UCSD-AML1 (cell line): Measurements from ENCODE around the gene NEK10.
A peak's percentile ranks its signal among the peaks of the same experiment; 100 is the strongest.
"Not testable (repeated sequence)": the region's sequence is repeated elsewhere in the genome, so short reads cannot be mapped to it uniquely, and the experiment has no call there.

Experiments
- DNase-seq: peaks from one replicate; lab custom pipeline; 2025; ENCODE audit not compliant: unreplicated experiment; lab: John Stamatoyannopoulos, UW

NEK10 gene

DNA sequence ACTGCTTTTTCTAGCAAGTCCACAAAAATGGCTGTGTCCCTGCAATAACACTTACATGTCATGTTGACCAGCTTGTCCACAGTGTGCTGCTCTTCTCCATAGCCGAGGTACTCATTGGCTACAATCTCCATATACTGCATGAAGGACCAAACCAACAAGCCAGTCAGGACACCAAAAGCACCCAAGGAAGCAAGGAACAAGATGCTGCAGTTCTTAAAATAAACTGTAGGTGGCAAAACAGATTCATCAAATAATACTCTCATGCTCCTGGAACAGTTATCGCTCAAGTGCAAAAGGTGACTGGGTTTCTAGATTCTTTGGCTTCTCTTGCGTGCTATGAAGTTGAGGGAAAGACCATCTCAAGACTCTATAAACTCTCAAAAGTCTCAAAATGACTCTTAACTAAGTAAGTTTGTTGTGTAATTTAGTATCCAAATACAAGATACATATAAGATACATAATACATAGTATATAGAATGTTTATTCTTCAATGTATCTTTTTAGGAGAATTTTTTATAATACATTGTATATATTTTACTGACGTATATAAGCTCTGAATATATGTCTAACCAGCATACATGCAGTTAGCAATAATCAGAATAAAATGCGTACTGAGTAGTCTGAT, 57.0 kb downstream of the NEK10 start:
- no peak for DNase-seq

DNA sequence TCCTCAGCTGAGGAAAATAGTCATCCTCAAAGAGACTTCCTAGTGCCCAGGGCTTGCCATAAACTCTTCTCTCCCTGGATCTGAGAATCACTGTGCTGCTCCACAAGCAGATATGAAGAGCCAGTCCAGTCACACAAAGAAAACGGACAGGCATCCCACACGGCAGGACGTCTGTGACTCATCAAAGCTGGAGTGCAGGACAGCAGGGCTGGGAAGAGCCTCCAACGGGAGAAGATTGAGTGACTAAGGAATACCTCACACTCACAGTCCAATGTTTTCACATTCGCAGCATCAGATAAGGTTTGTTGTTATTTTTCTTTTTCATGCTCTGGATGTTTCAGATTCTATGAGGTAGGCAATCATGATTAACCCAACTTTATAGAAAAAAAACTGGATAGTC, 57.8 kb downstream of the NEK10 start:
- DNase-seq = no peak

DNA sequence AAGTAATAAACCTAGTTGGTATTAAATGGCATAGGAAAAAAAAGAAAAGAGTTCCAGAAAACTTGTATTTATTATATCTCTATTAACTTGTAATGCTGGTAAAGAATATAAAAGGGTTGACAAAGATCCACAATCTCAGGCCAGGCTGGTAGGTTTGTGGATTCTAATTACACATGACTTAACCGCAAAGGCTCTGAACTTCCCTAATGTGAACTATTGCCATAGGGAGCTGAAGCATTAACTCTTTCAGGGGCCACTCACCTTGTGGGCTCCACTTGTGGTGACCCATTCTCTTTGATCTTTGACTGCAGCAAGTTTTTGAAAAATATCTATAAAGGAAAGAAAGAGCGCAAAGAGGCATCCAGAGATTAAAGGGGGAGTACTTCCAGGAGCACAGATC, 58.5 kb downstream of the NEK10 start:
- no peak for DNase-seq

DNA sequence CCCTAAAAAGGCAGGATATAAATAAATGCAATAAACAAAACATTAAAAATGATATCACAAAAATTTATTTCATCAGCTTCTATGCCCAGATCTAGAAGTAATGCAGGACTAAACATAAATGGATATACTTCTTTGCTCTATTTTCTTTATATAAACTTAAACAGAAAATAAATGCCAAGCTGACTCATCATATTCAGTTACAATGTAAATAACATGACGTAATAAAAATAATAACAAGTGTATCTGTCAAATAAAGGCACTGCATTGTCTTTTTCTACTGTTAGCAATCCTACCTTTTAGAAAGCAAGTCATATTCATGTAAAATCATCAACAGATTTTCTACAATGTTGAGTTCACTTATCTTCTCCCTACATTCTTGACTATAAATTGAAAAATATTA, 61.6 kb downstream of the NEK10 start:
- no peak for DNase-seq

DNA sequence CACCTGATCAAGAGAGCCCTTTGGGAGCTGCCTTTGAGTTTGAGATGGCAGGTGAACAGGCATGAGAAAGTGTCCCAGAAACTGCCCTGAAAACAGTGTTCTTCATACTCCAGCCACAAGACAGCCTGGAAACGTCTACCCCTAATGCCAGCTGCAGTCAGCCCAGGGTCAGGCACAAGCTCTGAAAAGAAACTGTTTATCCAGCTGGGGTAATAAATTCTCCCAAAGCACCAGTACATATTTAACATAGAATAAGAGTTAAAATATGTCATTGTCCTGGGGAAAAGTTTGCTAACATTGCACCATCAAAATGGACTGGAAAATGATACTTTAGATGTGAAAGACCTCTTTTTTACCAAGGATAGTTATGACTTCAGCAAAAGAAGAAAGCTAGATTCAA, 66.3 kb downstream of the NEK10 start:
- DNase-seq = no peak

DNA sequence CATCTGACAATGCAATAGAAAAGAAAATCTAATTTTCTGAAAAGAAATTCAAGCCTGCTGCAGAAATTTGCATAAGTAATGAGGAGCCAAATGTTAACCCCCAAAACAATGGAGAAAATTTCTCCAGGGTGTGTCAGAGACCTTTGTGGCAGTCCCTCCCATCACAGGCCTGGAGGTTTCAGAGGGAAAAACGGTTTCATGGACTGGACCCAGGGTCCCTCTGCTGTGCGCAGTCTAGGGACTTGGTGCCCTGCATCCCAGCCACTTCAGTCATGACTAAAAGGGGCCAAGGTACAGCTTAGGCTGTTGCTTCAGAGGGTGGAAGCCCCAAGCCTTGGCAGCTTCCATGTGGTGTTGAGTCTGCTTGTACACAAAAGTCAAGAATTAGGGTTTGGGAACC, 70.2 kb downstream of the NEK10 start:
- DNase-seq = not testable (repeated sequence)

DNA sequence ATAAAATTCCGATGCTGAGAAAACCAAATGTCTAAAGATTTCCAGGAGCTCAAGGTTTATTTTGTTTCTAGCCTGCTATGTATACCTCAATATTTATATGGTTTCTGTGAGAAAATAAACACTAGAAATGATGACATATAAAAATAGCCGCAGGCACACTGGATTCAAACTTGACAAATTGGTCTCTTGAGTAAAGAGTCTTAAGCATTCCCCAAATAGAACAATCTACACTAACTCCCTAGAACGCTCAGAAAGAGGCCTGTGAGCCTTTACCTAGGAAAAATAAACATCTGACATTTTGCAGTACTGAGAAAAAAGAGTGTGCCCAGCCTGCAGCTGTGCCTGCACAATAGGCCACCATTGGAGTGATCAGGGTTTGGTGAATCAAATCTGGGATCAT, 75.2 kb downstream of the NEK10 start:
- no peak for DNase-seq

DNA sequence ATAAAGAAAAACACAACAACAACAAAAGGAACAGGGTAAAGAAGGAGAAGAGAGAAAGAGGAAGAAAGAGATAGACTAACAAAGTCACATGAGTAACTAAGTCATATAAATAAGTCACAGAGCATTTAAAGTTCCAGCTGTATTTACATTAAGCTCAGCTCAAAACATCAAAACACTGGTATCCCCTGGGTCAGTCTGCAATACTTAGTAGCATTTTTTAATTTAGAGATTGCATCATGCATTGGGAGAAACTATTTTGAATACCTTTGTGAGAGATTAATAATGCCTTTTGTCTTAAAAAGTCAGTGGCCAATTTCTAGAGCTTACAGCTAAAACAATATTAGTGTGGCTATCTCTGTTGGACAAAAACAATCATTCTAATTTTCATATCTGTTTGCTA, 78.4 kb downstream of the NEK10 start:
- DNase-seq = no peak

DNA sequence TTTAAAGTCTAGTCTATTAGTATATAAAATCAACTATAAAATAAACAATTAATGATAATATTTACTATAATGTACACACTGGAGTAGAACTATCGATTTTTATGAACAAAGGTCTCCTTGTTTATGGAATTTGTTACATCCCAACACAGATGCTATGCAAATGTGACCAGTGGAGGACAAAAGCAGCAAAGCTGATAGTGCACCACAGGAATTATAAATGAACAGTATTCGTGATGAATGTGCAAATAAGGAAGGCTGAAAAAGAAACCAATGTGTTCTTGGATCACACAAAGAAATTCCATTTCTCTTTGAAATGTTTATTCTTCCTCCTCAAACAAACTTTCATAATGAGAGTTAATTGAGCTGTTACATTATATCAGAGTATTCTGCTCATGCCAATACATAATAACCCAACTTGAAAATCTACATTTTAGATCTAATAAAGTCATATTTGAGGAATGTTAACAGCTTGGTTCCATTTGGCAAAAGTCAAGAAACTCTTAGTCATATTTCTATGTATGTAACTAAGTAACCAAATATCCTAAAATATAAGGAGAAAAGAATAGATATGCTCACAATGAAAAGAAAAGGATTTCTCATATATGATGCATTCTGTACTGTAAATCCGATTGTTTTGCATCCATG, 79.3 kb downstream of the NEK10 start:
- no peak for DNase-seq

DNA sequence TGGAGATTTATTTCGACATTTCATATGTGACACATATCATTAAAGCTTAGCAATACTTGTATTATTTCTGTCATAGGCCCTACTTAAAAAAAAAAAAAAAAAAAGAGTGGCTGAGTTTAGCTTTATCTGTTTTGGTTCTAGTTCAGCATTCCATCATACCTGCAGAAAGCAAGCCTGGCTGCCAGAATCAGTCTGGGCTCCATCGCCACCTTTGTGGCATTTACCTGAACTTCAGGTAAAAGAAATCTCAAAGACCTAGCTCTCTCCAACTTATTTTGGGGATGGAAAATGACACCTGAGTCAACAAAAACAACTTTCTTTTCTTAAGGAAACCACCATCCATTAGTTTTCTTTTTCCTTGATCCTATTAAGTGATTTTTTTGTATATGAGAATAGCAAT, 82.1 kb downstream of the NEK10 start:
- DNase-seq = no peak

DNA sequence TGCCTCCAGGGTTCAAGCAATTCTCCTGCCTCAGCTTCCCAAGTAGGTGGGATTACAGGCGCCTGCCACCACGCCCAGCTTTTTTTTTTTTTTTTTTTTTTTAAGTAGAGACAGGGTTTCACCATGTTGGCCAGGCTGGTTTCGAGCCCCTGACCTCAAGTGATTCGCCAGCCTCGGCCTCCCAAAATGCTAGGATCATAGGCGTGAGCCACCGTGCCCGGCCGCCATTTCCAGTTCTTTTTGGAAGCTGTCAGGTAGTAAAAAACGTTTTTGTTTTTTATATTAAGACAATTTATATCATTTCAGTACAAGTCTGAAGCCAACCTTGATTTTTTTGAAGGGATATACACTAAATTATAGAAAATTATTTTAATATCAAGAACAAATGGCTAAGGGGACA, 82.7 kb downstream of the NEK10 start:
- not testable (repeated sequence) for DNase-seq

DNA sequence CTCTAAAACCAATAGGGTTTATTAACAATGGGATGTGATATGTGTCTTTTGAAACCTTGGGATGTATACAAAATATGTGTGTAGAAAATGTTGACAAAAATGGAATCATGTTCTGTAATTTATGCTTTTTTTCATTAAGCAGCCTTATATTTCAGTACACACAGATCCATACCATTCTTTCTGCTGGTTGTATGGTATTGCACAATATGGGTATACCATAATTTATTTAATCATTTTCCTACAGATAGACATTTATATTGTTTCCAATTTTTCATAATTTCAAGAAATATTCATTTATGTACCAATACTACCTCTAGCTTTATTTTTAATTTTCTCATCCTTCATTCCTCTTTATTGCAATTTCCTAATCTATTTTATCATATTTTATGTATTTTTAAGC, 83.5 kb downstream of the NEK10 start:
- no peak for DNase-seq

DNA sequence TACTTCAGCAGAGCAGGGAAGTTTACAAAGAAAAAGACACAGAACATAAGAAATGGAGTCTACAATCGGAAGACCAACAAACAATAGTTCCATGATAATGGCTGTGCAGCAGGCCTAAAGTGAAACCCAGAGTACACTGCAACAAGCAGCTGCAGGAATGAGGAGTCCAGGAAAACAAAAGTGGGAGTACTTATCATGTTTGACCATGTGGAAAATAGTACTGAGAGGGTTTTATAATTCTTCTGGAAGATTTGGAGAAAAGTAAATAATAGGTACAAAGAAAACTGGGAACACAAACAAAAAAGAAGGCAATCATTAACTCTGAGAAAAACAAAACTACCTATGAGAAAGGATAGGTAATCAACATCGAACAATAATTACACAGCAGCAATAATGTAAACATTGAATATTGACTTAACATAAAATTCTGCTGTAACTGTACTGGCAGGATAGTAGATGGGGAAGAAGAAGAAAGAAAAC, 87.5 kb downstream of the NEK10 start:
- no peak for DNase-seq

DNA sequence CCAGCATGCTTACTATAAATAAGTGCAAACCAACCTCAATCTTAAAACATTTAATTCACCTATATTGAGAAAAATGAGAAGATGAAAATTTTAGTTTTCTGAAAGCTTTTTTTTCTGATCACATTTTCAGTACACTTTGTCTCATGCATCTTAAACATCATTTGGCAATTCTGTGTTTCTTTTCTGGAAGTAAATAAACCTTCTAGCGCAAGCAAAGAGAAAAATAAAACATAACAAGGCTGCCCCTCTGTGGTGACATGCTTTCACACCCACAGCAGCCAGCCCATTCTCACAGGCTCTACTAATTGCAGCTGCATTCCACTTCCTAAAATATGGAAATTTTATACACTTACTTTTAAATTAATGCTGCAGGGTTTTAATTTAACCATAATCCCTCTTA, 90.1 kb downstream of the NEK10 start:
- no peak for DNase-seq

DNA sequence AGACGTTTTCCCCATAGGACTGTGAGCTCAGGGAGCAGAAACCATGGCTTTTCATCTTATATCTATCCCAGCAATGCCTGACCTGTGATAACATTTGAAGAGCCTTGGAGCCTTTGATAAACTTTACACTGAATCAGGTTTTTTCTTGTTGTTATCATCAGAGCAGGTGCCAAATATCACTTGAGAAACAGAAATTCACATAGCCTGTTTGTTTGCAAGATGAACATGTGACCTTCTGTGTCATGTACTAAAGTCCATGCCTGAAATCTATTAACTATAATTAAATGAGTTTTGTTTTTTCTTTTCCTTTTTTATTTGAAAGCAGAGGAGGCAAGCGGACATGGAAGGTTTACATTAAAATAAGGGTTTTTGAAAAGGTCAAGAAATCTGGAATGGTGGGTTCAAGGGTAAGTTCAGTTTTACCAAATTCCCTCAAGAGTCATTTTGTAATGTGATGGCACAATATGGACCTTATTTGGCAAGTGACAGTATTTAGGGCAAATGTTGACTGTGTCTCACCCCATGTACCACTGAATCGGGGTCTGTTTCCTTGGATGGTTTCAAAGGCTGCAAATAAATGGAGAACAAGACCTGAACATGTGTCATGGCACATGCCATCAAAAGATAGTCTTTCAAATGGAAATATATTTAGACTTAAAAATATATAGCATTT, 90.7 kb downstream of the NEK10 start:
- no peak for DNase-seq

DNA sequence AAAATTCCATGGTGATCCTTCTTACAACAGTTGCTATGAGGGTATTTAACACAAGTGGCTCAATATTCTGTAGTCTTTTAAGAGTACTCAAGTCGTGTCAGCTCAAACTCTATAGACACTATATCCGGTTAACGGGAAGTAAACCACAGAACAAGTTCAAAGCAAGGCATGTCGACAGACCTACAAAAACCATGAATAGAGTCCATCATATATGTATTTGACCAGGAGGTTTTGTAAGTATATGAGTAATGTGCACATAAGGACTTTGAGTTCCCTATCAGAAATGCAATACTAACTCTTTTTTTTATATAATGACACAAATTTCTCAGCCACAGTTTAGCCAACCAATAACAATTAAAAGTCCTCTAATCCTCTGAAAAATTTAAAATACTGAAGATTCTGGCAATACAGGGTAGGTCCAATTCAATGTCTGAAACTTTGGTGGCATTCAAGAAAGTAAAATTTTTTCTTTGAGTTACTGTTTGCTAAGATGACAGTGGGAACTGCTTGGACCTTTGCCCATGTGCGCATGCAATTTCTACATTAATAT, 93.7 kb downstream of the NEK10 start:
- DNase-seq = no peak

DNA sequence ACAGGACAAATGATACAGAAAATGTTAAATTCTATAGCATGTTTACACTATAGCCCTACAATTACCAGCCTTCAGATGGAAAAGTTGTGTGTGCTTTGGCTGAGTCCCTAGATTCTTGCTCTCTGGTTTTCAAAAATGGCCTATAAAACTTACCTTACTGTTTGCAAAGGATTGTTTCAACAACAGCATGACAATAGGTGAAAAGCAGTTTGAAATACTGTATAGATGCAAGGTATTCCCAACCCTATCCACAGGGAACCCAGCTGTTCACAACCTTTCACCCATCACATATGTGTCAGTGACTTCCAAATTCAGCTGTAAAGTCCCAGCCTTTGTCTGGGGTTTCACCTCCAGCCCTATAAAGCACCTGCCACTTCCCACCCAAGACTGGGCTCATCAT, 97.3 kb downstream of the NEK10 start:
- DNase-seq = no peak

DNA sequence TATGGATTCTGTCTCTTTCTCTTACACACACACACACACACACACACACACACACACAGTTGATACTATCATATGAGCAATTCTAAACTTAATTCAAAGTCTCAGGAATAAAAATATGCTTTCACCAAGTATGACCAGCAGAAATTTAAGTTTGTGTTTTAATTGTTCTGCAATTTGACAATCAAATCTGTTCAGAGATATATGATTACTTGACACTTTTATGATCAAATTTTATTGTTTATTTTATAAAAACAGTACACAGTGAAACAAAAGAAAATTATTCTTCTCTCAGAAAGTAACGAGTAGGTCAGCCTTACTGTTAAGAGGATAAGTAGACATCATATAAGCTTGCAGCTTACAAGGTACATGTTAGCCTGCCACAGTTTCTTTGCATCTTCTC, 114.3 kb downstream of the NEK10 start:
- DNase-seq = no peak

DNA sequence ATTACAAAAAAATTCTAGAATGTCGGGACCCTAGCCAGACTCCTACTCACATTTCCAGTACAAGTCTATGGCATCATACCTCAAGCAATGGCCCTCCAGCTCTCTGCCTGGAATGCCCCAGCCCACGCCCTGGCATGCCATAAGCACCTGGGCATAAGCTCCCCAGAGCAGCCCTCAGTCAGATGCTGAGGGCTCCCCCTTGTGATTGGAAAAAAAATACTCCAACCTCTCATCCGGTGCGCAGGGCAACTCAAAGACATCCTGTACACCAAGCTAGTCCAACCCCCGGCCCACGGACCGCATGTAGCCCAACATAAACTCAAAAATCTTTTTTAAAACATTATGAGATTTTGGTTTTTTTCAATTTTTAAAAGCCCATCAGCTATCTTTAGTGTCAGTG, 115.4 kb downstream of the NEK10 start:
- DNase-seq = peak; percentile 22

DNA sequence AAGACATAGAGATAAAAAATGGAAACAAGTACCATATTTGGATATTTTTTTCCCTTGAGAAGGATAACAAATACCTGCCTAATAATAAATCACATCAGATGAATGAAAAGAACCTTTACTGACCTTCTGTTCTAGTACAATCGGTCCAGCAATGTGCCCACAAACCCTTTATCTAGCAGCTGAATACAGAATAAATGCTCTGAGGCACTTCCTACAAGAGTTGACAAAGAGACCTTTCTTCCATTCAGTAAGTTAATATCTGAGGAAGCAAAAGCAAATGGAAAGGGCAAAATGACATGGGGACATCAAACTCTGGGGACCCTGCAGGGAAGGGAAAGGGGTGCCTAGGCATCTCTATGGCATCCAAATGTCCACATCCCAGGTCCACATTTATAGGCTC, 115.8 kb downstream of the NEK10 start:
- no peak for DNase-seq

DNA sequence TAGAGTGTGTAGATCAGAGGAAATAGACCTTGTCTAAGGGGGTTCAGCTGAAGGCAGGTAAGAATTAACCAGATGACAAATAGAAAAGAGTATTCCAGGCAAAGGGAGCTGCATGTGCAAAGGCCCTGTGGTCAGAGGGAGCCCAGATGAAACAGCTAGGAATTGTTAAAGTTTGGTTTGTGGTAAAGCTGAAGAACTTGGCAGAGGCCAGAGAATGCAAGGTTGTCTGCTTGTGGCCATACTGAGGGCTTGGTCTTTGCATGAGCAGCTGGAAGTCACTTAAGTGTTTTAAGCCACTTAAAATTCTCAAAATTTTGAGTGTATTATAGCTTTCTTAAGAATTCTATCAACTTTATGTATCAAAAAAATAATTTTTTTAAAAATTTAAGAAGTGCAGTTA, 116.5 kb downstream of the NEK10 start:
- no peak for DNase-seq

DNA sequence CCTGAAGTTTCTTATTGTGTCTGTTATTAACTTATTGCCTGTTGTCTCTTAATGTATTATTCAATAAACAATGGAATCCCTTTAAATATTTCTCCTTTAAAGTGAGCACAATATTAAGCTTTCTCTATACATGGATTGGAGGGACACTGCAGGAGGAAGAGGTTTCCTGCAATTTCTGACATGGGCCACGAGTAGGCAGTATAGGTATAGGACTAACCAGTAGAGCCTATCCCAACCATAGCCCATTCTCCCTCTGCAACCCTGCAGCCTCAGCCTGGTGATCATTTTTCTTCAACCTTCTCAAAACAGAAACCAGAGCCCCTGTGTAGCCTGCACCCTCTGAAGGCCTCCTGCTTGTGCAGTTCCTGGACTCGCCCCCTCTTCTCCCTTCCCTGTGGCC, 124.8 kb downstream of the NEK10 start:
- no peak for DNase-seq
